ENCODE results near the gene MEIS1.
"Not testable (repeated sequence)": the region's sequence is repeated elsewhere in the genome, so short reads cannot be mapped to it uniquely, and the experiment has no call there.

The MEIS1 gene

GRCh38 chr2:66434679-66435548 lies at the start of gene MEIS1:
Gene MEIS1 (plus strand): TSS chr2:66435125. CDS start chr2:66435857, 732 bp downstream.
- peak; percentile 3 for DNase-seq (ENCODE audit: low spot score)

GRCh38 chr2:66387016-66387753 lies 47.7 kb upstream of the MEIS1 start:
- no peak for DNase-seq (ENCODE audit: low spot score)

DNA sequence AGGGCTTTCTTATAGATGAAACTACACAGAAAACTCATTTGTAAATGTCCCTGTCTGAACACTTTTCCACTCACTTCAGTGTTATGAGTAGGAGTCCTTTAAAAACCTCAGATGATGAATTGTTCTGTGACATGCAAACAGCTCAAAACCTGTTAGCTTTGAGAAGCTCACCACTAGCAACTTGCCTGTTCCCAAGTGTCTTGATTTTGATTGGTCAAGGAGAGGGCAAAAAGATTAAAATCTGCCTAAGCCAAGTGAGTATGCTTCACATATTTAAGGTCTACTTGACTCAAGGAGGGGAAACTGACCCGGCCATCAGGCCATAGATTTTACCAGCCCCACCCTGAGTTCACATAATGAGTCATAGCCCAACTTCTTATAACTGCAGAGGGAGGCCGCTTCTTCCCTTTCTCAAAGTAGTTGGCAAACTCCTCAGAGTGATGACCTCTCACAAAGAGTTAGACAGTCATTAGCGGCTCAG lies 45.2 kb upstream of the MEIS1 start:
- DNase-seq (ENCODE audit: low spot score) = no peak

DNA sequence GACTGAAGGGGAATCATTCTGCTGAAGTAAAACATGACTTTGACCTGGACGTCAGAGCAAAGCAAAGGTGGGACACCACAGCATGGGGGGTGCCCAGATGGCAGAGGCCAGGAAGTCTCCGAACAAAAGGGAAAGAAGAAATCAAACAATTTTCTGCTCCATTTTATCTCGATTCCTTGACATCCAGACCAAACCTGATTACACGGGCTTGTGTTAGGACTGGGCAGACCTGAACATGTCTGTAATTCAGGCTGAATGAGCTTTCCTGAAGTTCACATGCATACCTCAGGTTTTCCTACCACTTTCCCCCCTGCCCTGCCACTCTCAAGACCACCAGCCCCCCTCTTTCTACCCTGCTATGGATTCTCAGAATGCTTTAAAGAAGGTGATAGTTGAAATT lies 44.8 kb upstream of the MEIS1 start:
- no peak for DNase-seq (ENCODE audit: low spot score)

GRCh38 chr2:66390811-66391210 lies 44.1 kb upstream of the MEIS1 start:
- no peak for DNase-seq (ENCODE audit: low spot score)

- DNase-seq (ENCODE audit: low spot score) = not testable (repeated sequence)
Observed at GRCh38 chr2:66391240-66391639, 43.7 kb upstream of the MEIS1 start.

GRCh38 chr2:66405473-66405872 lies 29.5 kb upstream of the MEIS1 start:
- no peak for DNase-seq (ENCODE audit: low spot score)

- DNase-seq (ENCODE audit: low spot score) = no peak
Observed at GRCh38 chr2:66408905-66409304, 26.0 kb upstream of the MEIS1 start.

GRCh38 chr2:66412874-66413273 lies 22.1 kb upstream of the MEIS1 start:
- DNase-seq (ENCODE audit: low spot score) = no peak

GRCh38 chr2:66414896-66415295 lies 20.0 kb upstream of the MEIS1 start:
- no peak for DNase-seq (ENCODE audit: low spot score)

DNA sequence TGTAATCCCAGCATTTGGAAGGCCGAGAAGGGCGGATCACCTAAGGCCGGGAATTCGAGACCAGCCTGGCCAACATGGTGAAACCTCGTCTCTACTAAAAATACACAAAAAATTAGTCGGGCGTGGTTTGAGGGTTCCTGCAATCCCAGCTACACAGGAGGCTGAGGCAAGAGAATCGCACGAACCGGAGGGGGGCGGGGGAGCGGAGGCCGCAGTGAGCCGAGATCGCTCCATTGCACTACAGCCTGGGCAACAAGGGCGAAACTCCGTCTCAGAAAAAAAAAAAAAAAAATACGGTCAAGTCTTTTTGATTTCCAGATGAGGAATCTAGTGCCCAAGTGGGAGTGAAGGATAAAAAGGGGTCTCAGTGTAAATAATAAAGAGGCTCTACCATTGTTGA lies 16.5 kb upstream of the MEIS1 start:
- DNase-seq (ENCODE audit: low spot score) = no peak

- no peak for DNase-seq (ENCODE audit: low spot score)
Observed at GRCh38 chr2:66421612-66422011, 13.3 kb upstream of the MEIS1 start.

DNA sequence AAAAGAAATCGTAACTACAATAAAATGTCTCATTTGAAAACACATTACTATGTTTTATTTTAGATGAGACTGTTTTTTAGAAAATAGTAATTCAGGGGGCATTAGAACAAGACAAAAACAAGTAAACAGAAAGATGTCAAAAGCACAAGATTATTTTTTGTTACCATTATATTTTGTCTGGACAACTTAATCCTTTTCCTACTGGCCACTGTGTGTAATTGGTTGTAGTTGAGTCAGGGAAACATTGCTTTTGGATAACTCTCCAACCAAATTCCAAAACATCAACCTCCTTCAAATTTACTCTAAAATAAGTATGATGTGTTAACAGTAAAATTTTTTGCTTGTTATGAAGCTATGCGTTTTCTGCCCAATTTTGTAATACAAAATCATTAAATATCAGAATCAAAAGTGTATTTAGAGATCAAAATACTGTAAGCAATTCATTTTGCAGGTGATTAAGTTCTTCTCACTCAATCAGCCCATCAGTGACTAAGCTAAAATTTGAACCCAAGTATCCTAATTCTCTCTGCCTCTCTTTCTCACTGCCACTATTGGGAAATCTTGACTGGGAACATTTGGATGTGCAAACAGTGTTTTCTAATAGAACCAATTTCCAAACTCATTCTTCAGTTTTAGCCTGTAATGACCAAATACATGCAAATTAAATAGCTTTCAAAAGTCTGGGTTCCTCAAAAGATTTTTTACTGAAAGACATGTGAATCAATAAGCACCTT lies 11.4 kb upstream of the MEIS1 start:
- DNase-seq (ENCODE audit: low spot score) = no peak

DNA sequence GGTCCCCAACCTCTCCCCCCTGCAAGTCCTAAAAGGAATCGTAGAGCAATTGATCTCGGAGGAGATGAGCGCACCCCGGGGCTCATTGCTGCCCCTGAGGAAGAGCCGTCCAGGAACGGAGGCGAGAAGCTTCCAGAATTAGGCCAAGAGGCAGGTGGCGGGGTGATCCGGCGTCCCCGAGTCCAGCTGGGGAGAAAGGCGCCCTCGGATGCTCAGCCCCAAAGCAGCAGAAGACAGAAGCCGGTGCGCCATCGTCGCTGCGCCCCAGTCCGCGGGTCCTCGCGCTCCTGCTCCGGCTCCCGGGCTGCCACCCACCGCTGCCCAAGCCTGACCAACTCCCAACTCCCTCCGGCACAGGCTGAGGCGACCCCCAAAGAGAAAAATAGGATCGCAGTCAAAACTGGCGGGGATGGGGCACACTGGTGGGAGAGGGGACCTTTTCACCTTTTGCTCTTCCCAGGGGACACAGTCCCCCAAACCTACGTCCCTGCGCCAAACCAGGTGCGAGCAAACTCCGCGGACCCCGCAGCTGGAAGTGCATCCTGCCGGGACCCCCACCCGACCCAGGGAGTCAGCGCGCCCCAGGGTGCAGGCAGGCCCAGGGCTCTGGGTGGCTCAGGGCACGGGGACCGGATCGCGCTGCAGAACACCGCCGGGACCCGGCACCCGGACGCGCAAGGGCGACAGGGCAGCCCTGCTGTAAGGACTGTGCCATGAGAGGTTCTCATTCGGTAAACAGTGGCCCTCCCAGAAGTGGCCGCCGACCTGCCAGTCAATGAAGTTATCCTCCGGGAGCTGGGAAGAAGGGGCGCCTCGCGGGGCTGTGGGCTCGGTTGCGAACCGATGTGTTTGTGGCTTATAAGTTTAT lies 8.4 kb upstream of the MEIS1 start:
- no peak for DNase-seq (ENCODE audit: low spot score)

- no peak for DNase-seq (ENCODE audit: low spot score)
Observed at GRCh38 chr2:66427300-66427699, 7.6 kb upstream of the MEIS1 start.

DNA sequence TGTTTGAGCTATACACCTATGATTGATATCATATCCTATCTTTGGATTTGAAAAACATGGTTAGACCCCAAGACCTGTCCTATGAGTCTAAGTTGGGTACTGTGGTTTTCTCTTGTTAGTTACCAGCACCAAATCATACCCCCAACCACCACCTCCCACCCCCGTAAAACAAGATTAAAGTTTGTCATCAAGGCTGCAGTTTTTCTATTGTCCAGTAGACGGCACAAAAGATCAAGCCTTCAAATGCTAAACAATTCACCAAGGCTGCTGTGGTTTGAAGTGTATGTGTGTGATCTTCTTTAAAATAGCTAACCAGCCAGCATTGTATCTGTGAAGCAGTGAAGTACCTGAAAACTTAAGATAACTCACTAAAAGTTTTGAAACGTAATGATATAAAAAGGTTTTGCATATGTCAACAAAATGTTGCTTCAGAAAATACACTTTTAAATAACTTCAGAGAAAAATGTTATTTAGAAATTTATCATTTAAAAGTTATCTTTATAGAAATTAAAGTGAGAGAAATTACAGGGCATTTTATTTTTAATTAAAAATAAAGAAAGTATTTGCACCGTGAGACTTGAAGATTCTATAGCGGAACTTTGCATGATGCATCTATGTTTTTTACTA lies 5.8 kb upstream of the MEIS1 start:
- no peak for DNase-seq (ENCODE audit: low spot score)

DNA sequence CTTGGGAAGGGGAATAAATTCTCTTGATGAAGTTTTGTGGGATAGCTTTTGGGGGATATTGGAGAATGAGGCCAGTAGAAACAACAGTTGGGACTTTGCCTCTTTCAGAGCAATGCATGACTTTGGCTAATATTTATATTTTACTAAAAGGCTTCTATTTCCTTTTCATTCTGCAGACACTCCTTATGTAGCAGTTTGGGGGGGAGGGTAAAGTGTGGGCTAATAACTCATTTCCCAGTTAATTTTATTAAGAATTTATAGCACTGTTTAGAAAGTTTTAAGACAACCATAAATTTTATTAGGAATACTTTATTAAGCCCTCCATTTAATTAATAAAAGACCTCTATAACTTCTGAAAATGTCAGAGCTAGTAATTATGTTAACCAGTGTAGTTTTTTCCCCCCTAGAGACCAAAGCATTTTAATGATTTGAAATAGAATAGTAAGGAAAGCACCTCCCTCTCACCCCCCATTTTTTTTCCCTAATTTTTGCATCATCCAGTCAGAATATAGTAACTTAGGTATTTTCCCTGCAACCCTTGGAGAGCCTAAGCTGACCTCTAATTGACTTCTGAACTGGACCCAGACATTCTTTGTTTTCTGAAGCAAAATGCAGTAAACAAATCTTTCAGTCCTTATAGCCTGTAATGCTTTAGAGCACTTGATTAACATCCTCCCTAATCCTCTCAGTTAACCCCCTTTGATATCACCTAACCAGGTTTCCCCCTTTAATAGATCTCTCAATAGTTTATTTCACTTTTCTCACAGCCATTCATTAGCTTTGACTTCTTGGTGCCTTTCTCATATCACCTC lies 5.0 kb upstream of the MEIS1 start:
- no peak for DNase-seq (ENCODE audit: low spot score)

- DNase-seq (ENCODE audit: low spot score) = no peak
Observed at GRCh38 chr2:66430505-66431273, 4.2 kb upstream of the MEIS1 start.

GRCh38 chr2:66431274-66431642 lies 3.7 kb upstream of the MEIS1 start:
- no peak for DNase-seq (ENCODE audit: low spot score)
